Effector CD4-positive, alpha-beta T cell (primary cell): ENCODE measurements around the gene PRSS50.
"Not testable (repeated sequence)": the region's sequence is repeated elsewhere in the genome, so short reads cannot be mapped to it uniquely, and the experiment has no call there.

ENCODE experiments used
- DNase-seq: peaks from one replicate; pipeline ENCODE4 v3.0.0-alpha.2; 2020

Gene PRSS50

GRCh38 chr3:46706771-46707582, 10.7 kb downstream of the PRSS50 start:
- DNase-seq = no peak

- DNase-seq = no peak
These were observed 11.7 kb downstream of the PRSS50 start for GRCh38 chr3:46705751-46706552.

- DNase-seq = peak; percentile 58
These were observed 12.6 kb downstream of the PRSS50 start for GRCh38 chr3:46705022-46705530.

GRCh38 chr3:46704346-46704745, 13.3 kb downstream of the PRSS50 start:
- DNase-seq = not testable (repeated sequence)

- no peak for DNase-seq
These were observed 14.6 kb downstream of the PRSS50 start for GRCh38 chr3:46703013-46703520.

GRCh38 chr3:46702246-46703012, 15.2 kb downstream of the PRSS50 start:
- DNase-seq = no peak

- DNase-seq = no peak
These were observed 16.3 kb downstream of the PRSS50 start, which contains the start of gene TMIE for GRCh38 chr3:46701181-46701939. TSS of gene TMIE (plus strand) at chr3:46701392. CDS start at chr3:46701488, 96 bp downstream.

GRCh38 chr3:46700772-46701171, 16.9 kb downstream of the PRSS50 start:
- DNase-seq = no peak

GRCh38 chr3:46699676-46700523, 17.8 kb downstream of the PRSS50 start:
- DNase-seq = no peak

- DNase-seq = no peak
These were observed 21.4 kb downstream of the PRSS50 start for GRCh38 chr3:46695962-46696894.

GRCh38 chr3:46695177-46695961, 22.3 kb downstream of the PRSS50 start:
- DNase-seq = no peak

GRCh38 chr3:46694520-46694919, 23.1 kb downstream of the PRSS50 start:
- no peak for DNase-seq

GRCh38 chr3:46693892-46694226, 23.8 kb downstream of the PRSS50 start:
- DNase-seq = peak; percentile 41

- DNase-seq = peak; percentile 66
These were observed 24.4 kb downstream of the PRSS50 start, which contains the start of gene ALS2CL for GRCh38 chr3:46693038-46693891. TSS of gene ALS2CL (minus strand) at chr3:46693679. CDS start at chr3:46689440, 4,239 bp downstream.

- no peak for DNase-seq
These were observed 25.1 kb downstream of the PRSS50 start for GRCh38 chr3:46692566-46692990.

GRCh38 chr3:46690798-46691197, 26.9 kb downstream of the PRSS50 start:
- DNase-seq = no peak

GRCh38 chr3:46685446-46685845, 32.2 kb downstream of the PRSS50 start:
- no peak for DNase-seq

GRCh38 chr3:46684891-46685290, 32.8 kb downstream of the PRSS50 start:
- DNase-seq = no peak
